Fibroblast of skin of abdomen (primary cell): ENCODE data around the gene IPMK.
A peak's percentile ranks its signal among the peaks of the same experiment; 100 is the strongest.
"Not testable (repeated sequence)": the region's sequence is repeated elsewhere in the genome, so short reads cannot be mapped to it uniquely, and the experiment has no call there.

Source experiments
- DNase-seq: peaks from one replicate; pipeline ENCODE4 v3.0.0-alpha.2; 2013

The IPMK gene

GRCh38 chr10:58220769-58221451 lies 46.8 kb downstream of the IPMK start:
- peak; percentile 81 for DNase-seq

GRCh38 chr10:58219875-58220274 lies 47.8 kb downstream of the IPMK start:
- DNase-seq: no peak

GRCh38 chr10:58217612-58218011 lies 50.1 kb downstream of the IPMK start:
- DNase-seq: peak; percentile 14

GRCh38 chr10:58212622-58213021 lies 55.1 kb downstream of the IPMK start:
- DNase-seq: no peak

- no peak for DNase-seq
These were observed 57.5 kb downstream of the IPMK start for GRCh38 chr10:58210160-58210559.

GRCh38 chr10:58209669-58210068 lies 58.0 kb downstream of the IPMK start:
- DNase-seq: peak; percentile 2

- DNase-seq: no peak
These were observed 61.4 kb downstream of the IPMK start for GRCh38 chr10:58206251-58206650.

GRCh38 chr10:58201704-58202103 lies 66.0 kb downstream of the IPMK start:
- DNase-seq: no peak

- no peak for DNase-seq
These were observed 78.4 kb downstream of the IPMK start for GRCh38 chr10:58189269-58189668.

- DNase-seq: no peak
These were observed 83.5 kb downstream of the IPMK start for GRCh38 chr10:58184120-58184670.

- no peak for DNase-seq
These were observed 87.0 kb downstream of the IPMK start for GRCh38 chr10:58180666-58181065.

- no peak for DNase-seq
These were observed 88.5 kb downstream of the IPMK start for GRCh38 chr10:58179238-58179637.

GRCh38 chr10:58178811-58179210 lies 88.9 kb downstream of the IPMK start:
- peak; percentile 17 for DNase-seq

- peak; percentile 28 for DNase-seq
These were observed 90.2 kb downstream of the IPMK start for GRCh38 chr10:58177362-58177947.

- peak; percentile 23 for DNase-seq
These were observed 91.4 kb downstream of the IPMK start for GRCh38 chr10:58175990-58176900.

- no peak for DNase-seq
These were observed 92.9 kb downstream of the IPMK start for GRCh38 chr10:58174831-58175230.

- no peak for DNase-seq
These were observed 94.3 kb downstream of the IPMK start for GRCh38 chr10:58173391-58173790.

GRCh38 chr10:58171146-58171545 lies 96.5 kb downstream of the IPMK start:
- DNase-seq: no peak

- no peak for DNase-seq
These were observed 103.2 kb downstream of the IPMK start for GRCh38 chr10:58164517-58164916.

- DNase-seq: peak; percentile 93
These were observed 108.9 kb downstream of the IPMK start for GRCh38 chr10:58158806-58159205.

- DNase-seq: peak; percentile 99
These were observed 110.5 kb downstream of the IPMK start for GRCh38 chr10:58157076-58157766.

- not testable (repeated sequence) for DNase-seq
These were observed 111.8 kb downstream of the IPMK start for GRCh38 chr10:58155941-58156340.

GRCh38 chr10:58153751-58154150 lies 113.9 kb downstream of the IPMK start:
- no peak for DNase-seq
